ENCODE results near the gene COPS9.

DNA sequence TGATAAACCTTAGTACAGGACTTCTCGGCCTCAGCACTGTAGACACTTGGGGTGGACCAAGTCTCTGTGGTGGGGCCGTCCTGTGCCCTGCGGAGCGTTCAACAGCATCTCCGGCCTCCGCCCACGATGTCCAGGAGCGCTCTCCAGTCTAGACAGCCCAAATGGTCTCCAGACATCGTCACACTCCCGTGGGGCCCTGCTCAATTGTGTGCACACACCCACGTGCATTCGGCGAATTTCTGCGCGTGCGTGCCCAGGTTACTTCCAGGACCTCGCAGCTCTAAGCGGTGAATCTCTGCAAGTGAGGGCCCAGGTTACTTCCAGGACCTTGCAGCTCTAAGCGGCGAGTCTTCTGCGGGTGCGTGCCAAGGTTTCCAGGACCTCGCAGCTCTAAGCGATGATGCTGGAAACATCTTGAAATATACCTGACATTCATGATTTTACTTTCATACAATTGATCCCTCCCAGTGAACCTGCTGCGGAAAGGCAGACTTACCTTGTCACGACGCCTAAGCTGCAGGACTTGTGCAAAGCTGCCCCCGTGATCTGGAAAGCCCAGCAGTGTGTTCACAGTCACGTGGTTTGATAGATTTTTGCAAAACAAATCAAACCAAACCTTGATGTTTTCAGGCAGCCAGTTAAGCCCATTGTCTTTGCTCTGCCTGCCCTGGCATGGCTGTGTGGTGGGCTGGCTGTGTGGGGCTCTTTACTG is 20.5 kb upstream of the COPS9 start:
- TF ChIP-seq POLR2AphosphoS5 (IDR thresholded peaks at IDR 0.05) (no peak), POLR2A (IDR thresholded peaks at IDR 0.05; ENCODE audit: low read depth) (no peak), EP300 (IDR thresholded peaks at IDR 0.05) (no peak)
- TF ChIP-seq, protein P1, sequence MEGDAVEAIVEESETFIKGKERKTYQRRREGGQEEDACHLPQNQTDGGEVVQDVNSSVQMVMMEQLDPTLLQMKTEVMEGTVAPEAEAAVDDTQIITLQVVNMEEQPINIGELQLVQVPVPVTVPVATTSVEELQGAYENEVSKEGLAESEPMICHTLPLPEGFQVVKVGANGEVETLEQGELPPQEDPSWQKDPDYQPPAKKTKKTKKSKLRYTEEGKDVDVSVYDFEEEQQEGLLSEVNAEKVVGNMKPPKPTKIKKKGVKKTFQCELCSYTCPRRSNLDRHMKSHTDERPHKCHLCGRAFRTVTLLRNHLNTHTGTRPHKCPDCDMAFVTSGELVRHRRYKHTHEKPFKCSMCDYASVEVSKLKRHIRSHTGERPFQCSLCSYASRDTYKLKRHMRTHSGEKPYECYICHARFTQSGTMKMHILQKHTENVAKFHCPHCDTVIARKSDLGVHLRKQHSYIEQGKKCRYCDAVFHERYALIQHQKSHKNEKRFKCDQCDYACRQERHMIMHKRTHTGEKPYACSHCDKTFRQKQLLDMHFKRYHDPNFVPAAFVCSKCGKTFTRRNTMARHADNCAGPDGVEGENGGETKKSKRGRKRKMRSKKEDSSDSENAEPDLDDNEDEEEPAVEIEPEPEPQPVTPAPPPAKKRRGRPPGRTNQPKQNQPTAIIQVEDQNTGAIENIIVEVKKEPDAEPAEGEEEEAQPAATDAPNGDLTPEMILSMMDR (IDR thresholded peaks at IDR 0.05) = no peak

All from esophagus muscularis mucosa (tissue), 4 donors.